ENCODE measurements around the gene TEDC1. TPM values are rescaled to one million over a fixed set of nuclear protein-coding genes. Genes with fewer than 3 reads are reported as not detected.
"Not testable (repeated sequence)": the region's sequence is repeated elsewhere in the genome, so short reads cannot be mapped to it uniquely, and the experiment has no call there.

TEDC1 gene
- total RNA-seq, 1 experiment from 2014 or later = 17.9 TPM

- TF ChIP-seq, protein P1, sequence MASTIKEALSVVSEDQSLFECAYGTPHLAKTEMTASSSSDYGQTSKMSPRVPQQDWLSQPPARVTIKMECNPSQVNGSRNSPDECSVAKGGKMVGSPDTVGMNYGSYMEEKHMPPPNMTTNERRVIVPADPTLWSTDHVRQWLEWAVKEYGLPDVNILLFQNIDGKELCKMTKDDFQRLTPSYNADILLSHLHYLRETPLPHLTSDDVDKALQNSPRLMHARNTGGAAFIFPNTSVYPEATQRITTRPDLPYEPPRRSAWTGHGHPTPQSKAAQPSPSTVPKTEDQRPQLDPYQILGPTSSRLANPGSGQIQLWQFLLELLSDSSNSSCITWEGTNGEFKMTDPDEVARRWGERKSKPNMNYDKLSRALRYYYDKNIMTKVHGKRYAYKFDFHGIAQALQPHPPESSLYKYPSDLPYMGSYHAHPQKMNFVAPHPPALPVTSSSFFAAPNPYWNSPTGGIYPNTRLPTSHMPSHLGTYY (CRISPR knock-in tag; IDR thresholded peaks at IDR 0.05) = no peak
- TF ChIP-seq ATF3 (CRISPR knock-in tag; conservative IDR thresholded peaks at IDR 0.05) = no peak
These were observed 49.8 kb downstream of the TEDC1 start (continued) for GRCh38 chr14:105540811-105541210.

DNA sequence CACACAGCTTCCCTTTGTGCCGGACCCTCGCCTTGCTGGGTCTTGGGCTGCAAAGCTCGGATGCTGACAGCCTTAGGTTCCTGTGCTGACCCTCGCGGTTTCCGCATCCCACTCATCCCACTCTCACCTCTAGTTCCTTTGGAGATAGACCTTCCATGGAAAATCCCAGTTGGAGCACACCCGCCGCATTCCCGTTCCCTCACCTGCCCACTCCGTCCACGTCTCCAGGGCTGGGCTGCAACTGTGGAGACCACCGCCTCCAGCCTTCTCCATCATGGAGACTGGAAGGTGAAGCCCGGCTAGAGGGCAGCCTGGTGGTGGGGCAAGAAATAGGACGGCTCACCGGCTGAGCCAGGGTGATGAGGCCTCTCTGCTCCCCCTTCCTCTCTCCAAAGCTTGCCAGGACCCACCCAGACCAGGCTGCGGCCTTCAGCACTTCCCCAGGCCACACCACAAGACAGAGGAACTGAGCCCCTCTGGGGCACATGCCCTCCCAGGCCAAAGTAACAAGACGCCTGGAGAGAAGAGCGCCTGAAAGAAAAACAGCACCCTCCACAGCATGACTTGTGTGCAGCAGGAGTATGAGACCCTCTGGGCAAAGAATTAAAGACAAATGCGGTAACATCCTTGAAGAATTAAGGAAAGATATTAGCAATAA, 50.3 kb downstream of the TEDC1 start:
- no peak overlapping the region for H3K27ac Mint-ChIP-seq
- peaks cover 12% of the 10 kb centered on the region; the same call in 1 of the 2 replicates for H3K27me3 Mint-ChIP-seq (ENCODE audit: low read depth)
- no peaks in the 10 kb centered on the region for H3K4me1 Mint-ChIP-seq
- POLR2A ChIA-PET = no interaction called here
- H3K4me3 Mint-ChIP-seq = no peak overlapping the region
- DNase-seq (ENCODE audit: low spot score) = no peak
- peaks cover 52% of the 10 kb centered on the region for H3K9me3 Mint-ChIP-seq
- CTCF ChIA-PET = no interaction called here
- no peak for ATAC-seq
- peaks cover 37% of the 10 kb centered on the region for H3K36me3 Mint-ChIP-seq
- TF ChIP-seq ZNF423 (CRISPR knock-in tag; IDR thresholded peaks at IDR 0.05) (no peak), AR (CRISPR knock-in tag; IDR thresholded peaks at IDR 0.05) (no peak), SMAD4 (CRISPR knock-in tag; IDR thresholded peaks at IDR 0.05) (no peak), JUN (CRISPR knock-in tag; IDR thresholded peaks at IDR 0.05) (no peak)
- TF ChIP-seq, protein P2, sequence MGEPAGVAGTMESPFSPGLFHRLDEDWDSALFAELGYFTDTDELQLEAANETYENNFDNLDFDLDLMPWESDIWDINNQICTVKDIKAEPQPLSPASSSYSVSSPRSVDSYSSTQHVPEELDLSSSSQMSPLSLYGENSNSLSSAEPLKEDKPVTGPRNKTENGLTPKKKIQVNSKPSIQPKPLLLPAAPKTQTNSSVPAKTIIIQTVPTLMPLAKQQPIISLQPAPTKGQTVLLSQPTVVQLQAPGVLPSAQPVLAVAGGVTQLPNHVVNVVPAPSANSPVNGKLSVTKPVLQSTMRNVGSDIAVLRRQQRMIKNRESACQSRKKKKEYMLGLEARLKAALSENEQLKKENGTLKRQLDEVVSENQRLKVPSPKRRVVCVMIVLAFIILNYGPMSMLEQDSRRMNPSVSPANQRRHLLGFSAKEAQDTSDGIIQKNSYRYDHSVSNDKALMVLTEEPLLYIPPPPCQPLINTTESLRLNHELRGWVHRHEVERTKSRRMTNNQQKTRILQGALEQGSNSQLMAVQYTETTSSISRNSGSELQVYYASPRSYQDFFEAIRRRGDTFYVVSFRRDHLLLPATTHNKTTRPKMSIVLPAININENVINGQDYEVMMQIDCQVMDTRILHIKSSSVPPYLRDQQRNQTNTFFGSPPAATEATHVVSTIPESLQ (CRISPR knock-in tag; IDR thresholded peaks at IDR 0.05) = no peak

- H3K27ac Mint-ChIP-seq; POLR2A ChIA-PET; H3K4me1 Mint-ChIP-seq; H3K4me3 Mint-ChIP-seq; DNase-seq (ENCODE audit: low spot score); CTCF ChIA-PET; ATAC-seq: not testable (repeated sequence)
- H3K27me3 Mint-ChIP-seq (ENCODE audit: low read depth) = peaks cover 10% of the 10 kb centered on the region; the same call in 1 of the 2 replicates
- peaks cover 47% of the 10 kb centered on the region for H3K36me3 Mint-ChIP-seq
- H3K9me3 Mint-ChIP-seq = peaks cover 63% of the 10 kb centered on the region
These were observed 54.6 kb downstream of the TEDC1 start for GRCh38 chr14:105545676-105546075.

GRCh38 chr14:105546410-105546809, 55.4 kb downstream of the TEDC1 start:
- Mint-ChIP-seq H3K9me3 (peaks cover 61% of the 10 kb centered on the region), H3K36me3 (peaks cover 43% of the 10 kb centered on the region), H3K27me3 (ENCODE audit: low read depth) (peaks cover 10% of the 10 kb centered on the region; the same call in 1 of the 2 replicates)
- H3K4me3 Mint-ChIP-seq; H3K4me1 Mint-ChIP-seq; ATAC-seq; H3K27ac Mint-ChIP-seq; DNase-seq (ENCODE audit: low spot score); CTCF ChIA-PET; POLR2A ChIA-PET: not testable (repeated sequence)

DNA sequence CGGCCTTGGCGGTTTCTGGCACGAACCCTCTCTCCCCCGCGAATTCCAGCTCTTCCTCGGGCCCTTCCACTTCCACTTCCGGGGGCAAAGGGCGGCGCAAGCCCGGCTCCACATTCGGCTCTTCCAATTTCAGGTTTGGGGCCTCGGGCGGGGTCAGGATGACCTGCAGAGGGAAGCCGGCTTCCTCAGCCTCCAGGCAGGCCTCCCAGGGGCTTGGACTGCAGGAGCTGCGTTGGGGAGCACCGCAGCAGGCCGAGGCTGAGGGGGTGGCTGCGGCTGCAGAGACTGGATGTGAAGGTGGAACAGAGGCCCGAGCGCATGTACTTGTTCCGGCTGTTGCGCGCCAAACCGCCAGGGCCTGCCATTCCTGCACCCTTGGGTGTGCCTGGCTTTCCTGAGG, 56.0 kb downstream of the TEDC1 start:
- CTCF ChIA-PET; POLR2A ChIA-PET; H3K4me1 Mint-ChIP-seq; H3K4me3 Mint-ChIP-seq; ATAC-seq; H3K27ac Mint-ChIP-seq; DNase-seq (ENCODE audit: low spot score): not testable (repeated sequence)
- Mint-ChIP-seq H3K9me3 (peaks cover 59% of the 10 kb centered on the region), H3K27me3 (ENCODE audit: low read depth) (peaks cover 11% of the 10 kb centered on the region), H3K36me3 (peaks cover 40% of the 10 kb centered on the region)
